Coronary artery (tissue), 2 donors: ENCODE data around the gene TTLL5.

Experiments used
- DNase-seq: peaks from one replicate; pipeline ENCODE4 v3.0.0-alpha.2; 2017; ENCODE audit warnings: low spot score
- H3K27ac ChIP-seq, 2 donors: fragments of 200-600 bp; sonication (generic); one replicate each; pipeline ENCODE4 v1.5.1; 2016 to 2019
- H3K4me3 ChIP-seq: fragments of 200-600 bp; sonication (generic); 2 replicates; pipeline ENCODE4 v1.5.1; 2016; ENCODE audit warnings: mild to moderate bottlenecking, moderate library complexity
- TF ChIP-seq, protein P1 (sequence below): fragments of 200-600 bp; sonication (generic); IDR thresholded peaks from one replicate; pipeline ENCODE4 v1.5.1; 2019; ENCODE audit warnings: antibody characterized with exemption

The TTLL5 gene

DNA sequence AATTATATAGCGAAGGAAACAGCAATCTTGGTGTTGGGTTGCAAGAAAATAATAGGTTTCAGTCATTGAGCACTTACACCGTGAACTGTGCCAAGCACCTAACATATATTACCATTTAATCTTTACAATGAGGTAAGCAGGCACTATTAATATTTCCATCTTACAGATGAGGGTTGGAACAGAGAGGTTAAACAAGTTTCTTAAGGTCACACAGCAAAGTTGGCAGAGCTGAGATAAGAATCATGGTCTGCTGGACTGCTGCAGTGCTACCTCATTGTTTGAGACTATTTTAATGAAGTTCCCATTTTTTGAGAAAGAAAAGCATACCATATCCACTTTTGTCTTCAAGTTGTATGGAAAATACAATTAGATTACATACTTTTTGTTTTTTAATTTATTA is 2.1 kb upstream of the TTLL5 start:
- no peak for DNase-seq
- no peak overlapping the region for H3K27ac ChIP-seq
- no peak overlapping the region for H3K4me3 ChIP-seq
- TF ChIP-seq, protein P1, sequence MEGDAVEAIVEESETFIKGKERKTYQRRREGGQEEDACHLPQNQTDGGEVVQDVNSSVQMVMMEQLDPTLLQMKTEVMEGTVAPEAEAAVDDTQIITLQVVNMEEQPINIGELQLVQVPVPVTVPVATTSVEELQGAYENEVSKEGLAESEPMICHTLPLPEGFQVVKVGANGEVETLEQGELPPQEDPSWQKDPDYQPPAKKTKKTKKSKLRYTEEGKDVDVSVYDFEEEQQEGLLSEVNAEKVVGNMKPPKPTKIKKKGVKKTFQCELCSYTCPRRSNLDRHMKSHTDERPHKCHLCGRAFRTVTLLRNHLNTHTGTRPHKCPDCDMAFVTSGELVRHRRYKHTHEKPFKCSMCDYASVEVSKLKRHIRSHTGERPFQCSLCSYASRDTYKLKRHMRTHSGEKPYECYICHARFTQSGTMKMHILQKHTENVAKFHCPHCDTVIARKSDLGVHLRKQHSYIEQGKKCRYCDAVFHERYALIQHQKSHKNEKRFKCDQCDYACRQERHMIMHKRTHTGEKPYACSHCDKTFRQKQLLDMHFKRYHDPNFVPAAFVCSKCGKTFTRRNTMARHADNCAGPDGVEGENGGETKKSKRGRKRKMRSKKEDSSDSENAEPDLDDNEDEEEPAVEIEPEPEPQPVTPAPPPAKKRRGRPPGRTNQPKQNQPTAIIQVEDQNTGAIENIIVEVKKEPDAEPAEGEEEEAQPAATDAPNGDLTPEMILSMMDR: no peak

- no peak for DNase-seq
- peak overlapping the region; percentile 82 for H3K4me3 ChIP-seq
- TF ChIP-seq, protein P1: no peak
- peak overlapping the region; percentile 74 to 84 for H3K27ac ChIP-seq
Measured at GRCh38 chr14:75660238-75660629, 812 bp upstream of the TTLL5 start.

DNA sequence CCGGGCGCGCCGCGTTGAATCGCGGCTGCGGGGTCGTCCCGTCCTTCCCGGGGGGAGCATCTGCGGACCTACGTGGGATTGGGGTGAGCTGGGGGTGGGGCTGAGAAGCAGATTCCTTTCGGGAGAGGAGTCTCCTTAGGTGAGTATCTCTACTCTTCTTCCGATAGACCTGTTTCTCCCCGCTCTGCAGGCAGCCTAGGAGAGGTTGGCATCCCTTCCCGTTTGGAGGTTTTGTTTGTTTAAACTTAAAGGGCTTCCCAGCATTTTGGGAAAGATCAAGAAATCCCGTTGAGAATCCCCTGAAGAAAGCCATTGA is 411 bp downstream of the TTLL5 start:
- TF ChIP-seq, protein P1: no peak
- Histone ChIP-seq H3K4me3 (peak overlapping the region; percentile 82), H3K27ac (peak overlapping the region; percentile 74 to 84)
- DNase-seq: no peak

GRCh38 chr14:75662966-75663365 is 1.9 kb downstream of the TTLL5 start:
- Histone ChIP-seq H3K4me3 (no peak overlapping the region), H3K27ac (no peak overlapping the region)
- no peak for DNase-seq
- TF ChIP-seq, protein P1: no peak

GRCh38 chr14:75667099-75667765 is 6.2 kb downstream of the TTLL5 start:
- Histone ChIP-seq H3K27ac (no peak overlapping the region), H3K4me3 (no peak overlapping the region)
- TF ChIP-seq, protein P1: no peak
- no peak for DNase-seq

- Histone ChIP-seq H3K4me3 (no peak overlapping the region), H3K27ac (no peak overlapping the region)
- TF ChIP-seq, protein P1: no peak
- DNase-seq: no peak
Measured at GRCh38 chr14:75672605-75673192, 11.7 kb downstream of the TTLL5 start.

DNA sequence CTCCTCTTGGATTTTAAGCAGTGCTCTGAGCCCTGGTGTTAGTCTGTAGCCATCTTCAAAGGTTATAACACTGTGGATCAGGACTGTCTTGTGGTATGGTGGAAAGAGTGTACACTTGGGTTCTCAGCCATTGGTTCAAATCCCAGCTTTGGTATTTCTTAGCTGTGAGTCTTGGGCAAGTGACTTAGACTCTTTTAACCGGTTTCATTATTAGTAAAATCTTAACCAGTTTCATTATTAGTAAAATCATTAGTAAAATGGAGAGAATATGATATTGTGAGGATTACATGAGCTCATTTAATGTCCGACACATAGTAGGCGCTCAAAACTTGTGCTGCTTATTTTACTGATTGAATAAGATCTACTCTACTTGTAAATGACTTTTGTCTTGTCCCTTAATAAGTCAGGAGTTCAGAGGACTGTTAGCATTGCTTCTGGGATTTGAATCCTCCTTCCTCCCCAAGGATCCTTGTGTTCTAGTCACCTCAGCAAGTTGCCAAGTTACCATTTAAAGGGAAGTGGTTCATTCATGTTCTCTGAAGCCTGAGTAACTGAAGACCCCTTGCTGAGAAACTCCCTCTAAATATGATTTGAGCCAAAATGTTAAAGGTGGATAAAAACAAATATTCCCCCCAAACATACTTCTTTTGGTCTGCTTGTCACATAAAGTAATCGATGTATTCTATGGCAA is 12.4 kb downstream of the TTLL5 start:
- no peak overlapping the region for H3K4me3 ChIP-seq
- no peak overlapping the region for H3K27ac ChIP-seq
- DNase-seq: no peak
- TF ChIP-seq, protein P1: no peak
